Fibroblast of lung (primary cell): ENCODE data around the gene MAP2K5.

Experiments
- CTCF ChIP-seq, 2 donors: IDR thresholded peaks in 1 of 2; conservative IDR thresholded peaks in 1 of 2; 1 replicate in 1 of 2; 2 replicates in 1 of 2; pipeline ENCODE4 v1.5.1; 2011 to 2012; ENCODE audit warnings: low read length in 2 of 2, control low read depth in 1 of 2, inconsistent platforms in 1 of 2, low read depth in 1 of 2, mild to moderate bottlenecking in 1 of 2
- EZH2 ChIP-seq: IDR thresholded peaks from 2 replicates; pipeline ENCODE4 v1.5.1; 2012; ENCODE audit warnings: low read length, control low read depth, mild to moderate bottlenecking; ENCODE audit errors: missing control alignments

GRCh38 chr15:67543348-67543718 is 830 bp downstream of the MAP2K5 start:
- TF ChIP-seq CTCF (conservative IDR thresholded peaks at IDR 0.05 in 1 of 2, IDR thresholded peaks at IDR 0.05 in 1 of 2; ENCODE audit: low read depth in 1 of 2, low read length in 2 of 2) (no peak), EZH2 (no peak)
